ENCODE measurements around the gene TCEA2. TPM values are rescaled to one million over a fixed set of nuclear protein-coding genes. Genes with fewer than 3 reads are reported as not detected.

Gene TCEA2
- total RNA-seq, 1 donor from 2014 or later, result 73.1 TPM

GRCh38 chr20:64039293-64040160 is 23.5 kb upstream of the TCEA2 start:
- H3K36me3 Mint-ChIP-seq (ENCODE audit: unreplicated experiment), result peaks cover 3% of the 10 kb centered on the region
- no peak for DNase-seq (ENCODE audit: extremely low spot score, unreplicated experiment)
- peaks cover 9% of the 10 kb centered on the region for H3K27me3 Mint-ChIP-seq (ENCODE audit: unreplicated experiment)
- no peak overlapping the region for H3K27ac Mint-ChIP-seq (ENCODE audit: unreplicated experiment)
- TF ChIP-seq CTCF (IDR thresholded peaks at IDR 0.05), result no peak
- peaks cover 29% of the 10 kb centered on the region for H3K4me1 Mint-ChIP-seq (ENCODE audit: unreplicated experiment)
- no peaks in the 10 kb centered on the region for H3K9me3 Mint-ChIP-seq (ENCODE audit: unreplicated experiment)
- peak overlapping the region; percentile 65 for H3K4me3 Mint-ChIP-seq (ENCODE audit: unreplicated experiment)

GRCh38 chr20:64040231-64041039 is 22.6 kb upstream of the TCEA2 start:
- H3K9me3 Mint-ChIP-seq (ENCODE audit: unreplicated experiment), result no peaks in the 10 kb centered on the region
- H3K36me3 Mint-ChIP-seq (ENCODE audit: unreplicated experiment), result no peaks in the 10 kb centered on the region
- TF ChIP-seq CTCF (IDR thresholded peaks at IDR 0.05), result no peak
- H3K4me3 Mint-ChIP-seq (ENCODE audit: unreplicated experiment), result no peak overlapping the region
- peaks cover 38% of the 10 kb centered on the region for H3K4me1 Mint-ChIP-seq (ENCODE audit: unreplicated experiment)
- DNase-seq (ENCODE audit: extremely low spot score, unreplicated experiment), result no peak
- H3K27ac Mint-ChIP-seq (ENCODE audit: unreplicated experiment), result no peak overlapping the region
- H3K27me3 Mint-ChIP-seq (ENCODE audit: unreplicated experiment), result peaks cover 9% of the 10 kb centered on the region

GRCh38 chr20:64041040-64041780 is 21.8 kb upstream of the TCEA2 start:
- Mint-ChIP-seq H3K27ac (ENCODE audit: unreplicated experiment) (no peak overlapping the region), H3K9me3 (ENCODE audit: unreplicated experiment) (no peaks in the 10 kb centered on the region), H3K4me3 (ENCODE audit: unreplicated experiment) (no peak overlapping the region), H3K27me3 (ENCODE audit: unreplicated experiment) (peaks cover 9% of the 10 kb centered on the region), H3K36me3 (ENCODE audit: unreplicated experiment) (no peaks in the 10 kb centered on the region), H3K4me1 (ENCODE audit: unreplicated experiment) (peaks cover 46% of the 10 kb centered on the region)
- no peak for TF ChIP-seq CTCF (IDR thresholded peaks at IDR 0.05)
- no peak for DNase-seq (ENCODE audit: extremely low spot score, unreplicated experiment)

- H3K4me3 Mint-ChIP-seq (ENCODE audit: unreplicated experiment), result no peak overlapping the region
- H3K27me3 Mint-ChIP-seq (ENCODE audit: unreplicated experiment), result peaks cover 9% of the 10 kb centered on the region
- DNase-seq (ENCODE audit: extremely low spot score, unreplicated experiment), result no peak
- H3K9me3 Mint-ChIP-seq (ENCODE audit: unreplicated experiment), result no peaks in the 10 kb centered on the region
- H3K27ac Mint-ChIP-seq (ENCODE audit: unreplicated experiment), result no peak overlapping the region
- no peaks in the 10 kb centered on the region for H3K36me3 Mint-ChIP-seq (ENCODE audit: unreplicated experiment)
- H3K4me1 Mint-ChIP-seq (ENCODE audit: unreplicated experiment), result peaks cover 46% of the 10 kb centered on the region
- no peak for TF ChIP-seq CTCF (IDR thresholded peaks at IDR 0.05)
These were observed 21.3 kb upstream of the TCEA2 start for GRCh38 chr20:64041781-64042053.
